HCT116 (cell line): ENCODE results near the gene PDE2A. TPM values are rescaled to one million over a fixed set of nuclear protein-coding genes. Genes with fewer than 3 reads are reported as not detected.

ENCODE experiments used
- ATAC-seq: fragments of 200-7000 bp; cut with Tn5 transposase; 2 replicates; pipeline ENCODE4 v1.9.1; 2020; ENCODE audit warnings: mild to moderate bottlenecking, moderate library complexity
- BruUV-seq: library from RNA; stranded (reverse); fragments of 400-500 nt; replicated peaks from 2 replicates; lab custom pipeline; 2021; lab: Mats Ljungman, UMichigan
- CTCF ChIA-PET: fragments of 300-600 bp; sonication (Branson Sonifier 250); formaldehyde crosslinking; loops from one replicate; lab custom pipeline; 2021; ENCODE audit warnings: antibody characterized with exemption; lab: Charles Lee
- POLR2A ChIA-PET: fragments of 300-600, 350-600 bp; sonication (Branson Sonifier 250); formaldehyde crosslinking; loops from one replicate; lab custom pipeline; 2021; ENCODE audit warnings: antibody characterized with exemption; lab: Charles Lee
- RAD21 ChIA-PET, 2 experiments: fragments of 300-600 bp; sonication (Branson Sonifier 250); formaldehyde crosslinking; loops; one replicate each; lab custom pipeline; 2023; ENCODE audit warnings: low total read pairs in 2 of 2; ENCODE audit not compliant: uncharacterized antibody in 2 of 2, unreplicated experiment in 2 of 2, low non-redundant PET in 1 of 2; lab: Charles Lee
- DNase-seq: peaks from one replicate; pipeline ENCODE4 v3.0.0-alpha.2; 2010; ENCODE audit warnings: low read depth, low spot score
- H2AFZ ChIP-seq: fragments of 200-600 bp; shearing (Covaris generic), sonication (generic); 2 replicates; pipeline ENCODE4 v1.6.1; 2017; ENCODE audit warnings: low read depth, mixed run types, mixed read lengths, antibody characterized with exemption, low read length; ENCODE audit not compliant: poor library complexity, severe bottlenecking
- H3K27ac ChIP-seq: 2 replicates; pipeline ENCODE4 v1.5.1; 2012; ENCODE audit warnings: low read depth, low read length
- H3K27me3 ChIP-seq: fragments of 200-600 bp; sonication (generic); 2 replicates; pipeline ENCODE4 v1.6.1; 2016; ENCODE audit warnings: mixed run types, low read length, mixed read lengths; ENCODE audit not compliant: insufficient read depth
- H3K36me3 ChIP-seq, 2 experiments: fragments of 200-500 bp in 1 of 2; fragments of 200-600 bp in 1 of 2; sonication (Bioruptor generic) in 1 of 2; sonication (generic) in 1 of 2; 2 replicates each; pipeline versions ENCODE4 v1.5.1 to v1.6.1; 2014 to 2016; ENCODE audit warnings: low read length in 2 of 2, inconsistent platforms in 1 of 2, mixed read lengths in 1 of 2, mixed run types in 1 of 2; ENCODE audit not compliant: insufficient read depth in 2 of 2, control insufficient read depth in 1 of 2
- H3K4me1 ChIP-seq, 2 experiments: fragments of 200-600 bp in 1 of 2; sonication (generic) in 1 of 2; 2 replicates each; pipeline versions ENCODE4 v1.5.1 to v1.6.1; 2012 to 2017; ENCODE audit warnings: low read length in 2 of 2, inconsistent platforms in 1 of 2, mild to moderate bottlenecking in 1 of 2, mixed read lengths in 1 of 2, mixed run types in 1 of 2, moderate library complexity in 1 of 2; ENCODE audit not compliant: insufficient read depth in 2 of 2, control insufficient read depth in 1 of 2
- H3K4me2 ChIP-seq: fragments of 200-600 bp; sonication (generic); 2 replicates; pipeline ENCODE4 v1.6.1; 2017; ENCODE audit warnings: mixed run types, low read length, mixed read lengths
- H3K4me3 ChIP-seq, 2 experiments: fragments of 200-600 bp in 1 of 2; sonication (generic) in 1 of 2; replicated peaks in 1 of 2; 2 replicates each; pipeline ENCODE4 v1.5.1; 2011 to 2016; ENCODE audit warnings: low read length in 2 of 2, control low read depth in 1 of 2, low read depth in 1 of 2, mild to moderate bottlenecking in 1 of 2, mixed read lengths in 1 of 2, mixed run types in 1 of 2
- H3K79me2 ChIP-seq: fragments of 200-600 bp; sonication (generic); 2 replicates; pipeline ENCODE4 v1.6.1; 2017; ENCODE audit warnings: mild to moderate bottlenecking, mixed run types, low read length, moderate library complexity, mixed read lengths; ENCODE audit not compliant: insufficient read depth
- H3K9ac ChIP-seq: fragments of 200-600 bp; sonication (generic); 2 replicates; pipeline ENCODE4 v1.6.1; 2016; ENCODE audit warnings: low read length, mixed read lengths
- H3K9me2 ChIP-seq: fragments of 200-600 bp; sonication (generic), shearing (Covaris generic); 2 replicates; pipeline ENCODE4 v1.6.1; 2017; ENCODE audit warnings: mixed run types, mild to moderate bottlenecking, moderate library complexity; ENCODE audit not compliant: insufficient read depth
- H3K9me3 ChIP-seq, 2 experiments: fragments of 200-500 bp in 1 of 2; fragments of 200-600 bp in 1 of 2; sonication (Bioruptor generic) in 1 of 2; sonication (generic) in 1 of 2; 2 replicates each; pipeline ENCODE4 v1.6.1; 2014 to 2017; ENCODE audit warnings: low read length in 2 of 2, mixed read lengths in 2 of 2, inconsistent platforms in 1 of 2, low read depth in 1 of 2, mild to moderate bottlenecking in 1 of 2, mixed run types in 1 of 2, moderate library complexity in 1 of 2; ENCODE audit not compliant: control insufficient read depth in 1 of 2, insufficient read depth in 1 of 2
- H4K20me1 ChIP-seq: fragments of 200-600 bp; sonication (generic), shearing (Covaris generic); 2 replicates; pipeline ENCODE4 v1.6.1; 2017; ENCODE audit warnings: mixed run types, mild to moderate bottlenecking, moderate library complexity; ENCODE audit not compliant: insufficient read depth
- ATF3 ChIP-seq: IDR thresholded peaks from 2 replicates; pipeline ENCODE4 v1.6.1; 2012
- CBX3 ChIP-seq: IDR thresholded peaks from 2 replicates; pipeline ENCODE4 v1.6.1; 2012; ENCODE audit warnings: low read depth
- CEBPB ChIP-seq: IDR thresholded peaks from 2 replicates; pipeline ENCODE4 v1.6.1; 2012; ENCODE audit warnings: low read depth
- EGR1 ChIP-seq: IDR thresholded peaks from 2 replicates; pipeline ENCODE4 v1.6.1; 2012; ENCODE audit warnings: low read depth
- ELF1 ChIP-seq: IDR thresholded peaks from 2 replicates; pipeline ENCODE4 v1.6.1; 2012; ENCODE audit warnings: low read depth, borderline replicate concordance
- EZH2 ChIP-seq: fragments of 200-600 bp; sonication (generic); IDR thresholded peaks from 2 replicates; pipeline ENCODE4 v1.6.1; 2017; ENCODE audit warnings: antibody characterized with exemption, mixed run types
- FOSL1 ChIP-seq: IDR thresholded peaks from 2 replicates; pipeline ENCODE4 v1.6.1; 2012; ENCODE audit warnings: low read depth
- JUND ChIP-seq: IDR thresholded peaks from 2 replicates; pipeline ENCODE4 v1.6.1; 2012
- POLR2A ChIP-seq: IDR thresholded peaks from 2 replicates; pipeline ENCODE4 v1.7.0; 2011; ENCODE audit warnings: borderline replicate concordance; ENCODE audit not compliant: insufficient read depth, insufficient read length; ENCODE audit errors: extremely low read depth
- POLR2AphosphoS5 ChIP-seq: IDR thresholded peaks from 2 replicates; pipeline ENCODE4 v1.6.1; 2011; ENCODE audit warnings: mild to moderate bottlenecking, low read depth, low read length, moderate library complexity
- RAD21 ChIP-seq: IDR thresholded peaks from 2 replicates; pipeline ENCODE4 v1.6.1; 2012; ENCODE audit warnings: low read depth, mild to moderate bottlenecking
- REST ChIP-seq: IDR thresholded peaks from 2 replicates; pipeline ENCODE4 v1.6.1; 2012; ENCODE audit warnings: low read depth
- SIN3A ChIP-seq: IDR thresholded peaks from 2 replicates; pipeline ENCODE4 v1.6.1; 2012; ENCODE audit warnings: low read depth
- SP1 ChIP-seq: IDR thresholded peaks from 2 replicates; pipeline ENCODE4 v1.6.1; 2012; ENCODE audit warnings: low read depth
- YY1 ChIP-seq: IDR thresholded peaks from 2 replicates; pipeline ENCODE4 v1.6.1; 2011; ENCODE audit warnings: low read length, low read depth, moderate library complexity, mild to moderate bottlenecking; ENCODE audit not compliant: insufficient replicate concordance; ENCODE audit errors: extremely low read depth
- ZBTB33 ChIP-seq: IDR thresholded peaks from 2 replicates; pipeline ENCODE4 v1.6.1; 2011; ENCODE audit warnings: mild to moderate bottlenecking, low read length, moderate library complexity; ENCODE audit not compliant: insufficient replicate concordance; ENCODE audit errors: extremely low read depth
- ZFX ChIP-seq: fragments of 450-650 bp; IDR thresholded peaks from 2 replicates; pipeline ENCODE4 v1.6.1; 2017
- intact Hi-C: fragments of 100-400 bp; cut with micrococcal nuclease; formaldehyde crosslinking; loops from 2 replicates; pipeline ENCODE4 v1.10.0; 2022
- total RNA-seq: library from RNA; stranded (reverse); gene quantifications from one replicate; pipeline ENCODE4 v1.2.1, GENCODE V29; 2021; ENCODE audit not compliant: unreplicated experiment
- TF ChIP-seq, protein P1 (sequence below), 3 experiments: fragments of 200-600 bp in 1 of 3; sonication (generic) in 1 of 3; IDR thresholded peaks in 2 of 3; conservative IDR thresholded peaks in 1 of 3; 2 replicates each; pipeline ENCODE4 v1.5.1; 2012 to 2017; ENCODE audit warnings: low read depth in 2 of 3, low read length in 2 of 3, antibody characterized with exemption in 1 of 3, borderline replicate concordance in 1 of 3, control low read depth in 1 of 3, mild to moderate bottlenecking in 1 of 3, mixed read lengths in 1 of 3, mixed run types in 1 of 3, moderate library complexity in 1 of 3; ENCODE audit not compliant: insufficient read depth in 1 of 3

PDE2A gene
- total RNA-seq, 1 experiment from 2014 or later = 7.6 TPM

- ATAC-seq (no peak), DNase-seq (no peak)
- H3K79me2 ChIP-seq = no peaks in the 10 kb centered on the region
- intact Hi-C loops = no loop called here
- CTCF ChIA-PET = interaction anchor here (1.8 to 3.0 kb wide), 4 partner anchors 10 to 214 kb away, joined by 7 to 41 read pairs (median 12); no protein-coding TSS in a partner anchor
- H4K20me1 ChIP-seq = no peaks in the 10 kb centered on the region
- POLR2A ChIA-PET = no interaction called here
- H3K4me3 ChIP-seq = no peak overlapping the region
- BruUV-seq = no TSS peak
- H3K36me3 ChIP-seq = 0 out of 4 replicates have a peak, but pooled peaks cover 0 to 3% of the 10 kb centered on the region in 2 experiments
- peaks cover 0 to 13% of the 10 kb centered on the region in 2 experiments; a peak in 3 of 4 replicates for H3K4me1 ChIP-seq
- no peaks in the 10 kb centered on the region for H3K9me3 ChIP-seq
- H3K27me3 ChIP-seq = no peaks in the 10 kb centered on the region; the same call in 1 of the 2 replicates
- TF ChIP-seq JUND (no peak), REST (no peak), RAD21 (no peak), EGR1 (no peak), FOSL1 (no peak), EZH2 (no peak), CEBPB (no peak), ZFX (no peak), ZBTB33 (no peak), SP1 (no peak), SIN3A (no peak), POLR2AphosphoS5 (no peak), CBX3 (no peak), YY1 (no peak), ELF1 (no peak), POLR2A (no peak), ATF3 (no peak)
- TF ChIP-seq, protein P1, sequence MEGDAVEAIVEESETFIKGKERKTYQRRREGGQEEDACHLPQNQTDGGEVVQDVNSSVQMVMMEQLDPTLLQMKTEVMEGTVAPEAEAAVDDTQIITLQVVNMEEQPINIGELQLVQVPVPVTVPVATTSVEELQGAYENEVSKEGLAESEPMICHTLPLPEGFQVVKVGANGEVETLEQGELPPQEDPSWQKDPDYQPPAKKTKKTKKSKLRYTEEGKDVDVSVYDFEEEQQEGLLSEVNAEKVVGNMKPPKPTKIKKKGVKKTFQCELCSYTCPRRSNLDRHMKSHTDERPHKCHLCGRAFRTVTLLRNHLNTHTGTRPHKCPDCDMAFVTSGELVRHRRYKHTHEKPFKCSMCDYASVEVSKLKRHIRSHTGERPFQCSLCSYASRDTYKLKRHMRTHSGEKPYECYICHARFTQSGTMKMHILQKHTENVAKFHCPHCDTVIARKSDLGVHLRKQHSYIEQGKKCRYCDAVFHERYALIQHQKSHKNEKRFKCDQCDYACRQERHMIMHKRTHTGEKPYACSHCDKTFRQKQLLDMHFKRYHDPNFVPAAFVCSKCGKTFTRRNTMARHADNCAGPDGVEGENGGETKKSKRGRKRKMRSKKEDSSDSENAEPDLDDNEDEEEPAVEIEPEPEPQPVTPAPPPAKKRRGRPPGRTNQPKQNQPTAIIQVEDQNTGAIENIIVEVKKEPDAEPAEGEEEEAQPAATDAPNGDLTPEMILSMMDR (IDR thresholded peaks at IDR 0.05 in 2 of 3, conservative IDR thresholded peaks at IDR 0.05 in 1 of 3; ENCODE audit: borderline replicate concordance in 1 of 3, insufficient read depth in 1 of 3, low read depth in 2 of 3, low read length in 2 of 3) = no peak
- no peak overlapping the region for H3K4me2 ChIP-seq
- no peak overlapping the region for H2AFZ ChIP-seq
- no peak overlapping the region for H3K27ac ChIP-seq
- H3K9me2 ChIP-seq = no peaks in the 10 kb centered on the region
- RAD21 ChIA-PET = no interaction called here
- no peak overlapping the region for H3K9ac ChIP-seq
Measured at GRCh38 chr11:72685560-72686480, 11.6 kb upstream of the PDE2A start.
